HG02759 (cell line): ENCODE results near the gene CDKAL1.

Experiments used
- ATAC-seq: cut with Tn5 transposase; IDR thresholded peaks from one replicate; pipeline ENCODE4 v1.9.1; 2021; ENCODE audit warnings: mild to moderate bottlenecking, moderate library complexity; ENCODE audit not compliant: unreplicated experiment

Gene CDKAL1

DNA sequence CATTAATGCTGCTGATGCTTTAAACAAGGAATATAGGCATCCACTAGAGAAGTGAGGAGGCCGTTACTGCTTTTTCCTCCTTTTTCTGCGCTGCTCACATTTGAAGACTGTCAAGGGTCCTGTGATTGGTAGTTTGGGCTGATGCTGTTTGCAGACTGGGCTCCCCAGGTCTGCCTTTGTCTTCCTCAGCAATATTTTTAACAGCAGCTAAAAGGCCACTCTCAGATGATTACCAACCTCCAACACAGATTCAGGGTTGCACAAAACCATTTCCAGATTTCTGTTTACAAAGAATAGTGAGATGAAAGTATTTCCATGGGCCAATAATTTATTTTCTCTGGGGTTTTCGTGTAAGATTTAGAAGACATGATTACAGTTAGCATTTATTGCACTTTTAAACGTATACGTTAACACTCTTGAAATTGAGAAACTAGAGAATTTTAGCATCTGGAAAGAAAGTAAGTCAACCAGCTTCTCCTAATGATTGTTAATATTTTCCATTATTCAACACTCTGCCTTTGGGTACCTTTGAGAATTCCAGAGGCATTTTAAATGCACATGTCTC lies 584.0 kb downstream of the CDKAL1 start:
- ATAC-seq: no peak

DNA sequence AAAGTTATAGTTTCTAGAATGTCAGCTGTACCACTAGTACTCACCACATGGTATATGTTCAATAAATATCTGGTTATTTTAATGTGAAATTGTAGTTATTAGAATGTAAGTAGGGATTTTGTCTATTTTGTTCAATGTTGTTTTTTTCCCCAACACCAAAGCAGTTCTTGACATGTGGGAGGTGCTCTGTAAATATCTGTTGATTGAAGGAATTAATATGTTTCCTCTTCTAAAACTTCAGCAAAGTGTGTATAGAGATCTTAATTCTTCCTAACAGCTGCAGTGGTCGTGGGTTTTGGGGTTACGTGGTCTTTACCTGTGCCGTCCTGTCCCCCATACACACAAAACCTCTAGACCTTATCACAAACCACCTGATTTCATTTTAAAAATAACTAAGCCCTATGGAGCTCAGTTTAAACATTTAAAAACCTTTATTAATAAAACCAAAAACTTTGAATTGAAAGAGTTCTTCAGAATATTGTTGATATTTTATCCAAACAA lies 587.4 kb downstream of the CDKAL1 start:
- ATAC-seq: no peak

- ATAC-seq: no peak
Measured at GRCh38 chr6:21123507-21124436, 589.5 kb downstream of the CDKAL1 start.

DNA sequence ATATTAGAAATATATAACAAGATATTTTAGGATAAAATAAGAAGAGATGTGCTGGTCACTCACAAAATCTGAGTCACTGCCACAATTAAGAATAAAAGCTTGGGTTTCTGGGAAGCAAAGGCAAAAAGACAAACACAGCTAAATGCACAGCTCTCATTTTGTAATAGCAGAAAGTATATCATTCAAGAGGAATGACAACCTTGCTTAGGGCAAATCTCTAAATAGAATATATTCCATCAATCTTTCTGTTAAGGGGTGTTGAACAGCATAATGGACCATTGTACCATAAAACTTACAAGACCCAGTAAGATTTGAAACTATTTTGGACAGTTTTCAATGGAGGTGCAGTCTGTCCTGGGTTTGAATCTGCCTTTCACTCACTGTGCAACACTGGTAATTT lies 594.3 kb downstream of the CDKAL1 start:
- no peak for ATAC-seq

DNA sequence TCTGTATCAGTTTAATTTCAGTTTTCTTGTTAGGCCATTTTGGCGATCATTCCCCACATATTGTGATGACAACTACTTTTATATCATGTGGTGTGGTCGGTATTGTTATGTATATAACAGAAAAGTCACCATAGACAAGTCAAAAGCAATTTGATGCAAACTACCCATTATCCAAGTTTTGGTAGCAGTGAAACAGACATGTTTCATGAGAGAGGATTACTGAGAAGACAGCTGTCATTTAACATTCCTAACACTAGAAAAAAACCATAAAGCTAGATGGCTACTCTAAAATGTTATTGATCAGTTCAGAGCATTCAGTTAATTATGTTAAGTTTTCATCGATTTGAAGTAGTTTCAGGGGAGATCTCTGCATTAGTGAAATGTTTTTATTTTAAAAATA lies 597.1 kb downstream of the CDKAL1 start:
- no peak for ATAC-seq

- ATAC-seq: no peak
Measured at GRCh38 chr6:21132446-21132845, 598.2 kb downstream of the CDKAL1 start.

- no peak for ATAC-seq
Measured at GRCh38 chr6:21132856-21133838, 598.9 kb downstream of the CDKAL1 start.

GRCh38 chr6:21133901-21134300 lies 599.6 kb downstream of the CDKAL1 start:
- no peak for ATAC-seq

DNA sequence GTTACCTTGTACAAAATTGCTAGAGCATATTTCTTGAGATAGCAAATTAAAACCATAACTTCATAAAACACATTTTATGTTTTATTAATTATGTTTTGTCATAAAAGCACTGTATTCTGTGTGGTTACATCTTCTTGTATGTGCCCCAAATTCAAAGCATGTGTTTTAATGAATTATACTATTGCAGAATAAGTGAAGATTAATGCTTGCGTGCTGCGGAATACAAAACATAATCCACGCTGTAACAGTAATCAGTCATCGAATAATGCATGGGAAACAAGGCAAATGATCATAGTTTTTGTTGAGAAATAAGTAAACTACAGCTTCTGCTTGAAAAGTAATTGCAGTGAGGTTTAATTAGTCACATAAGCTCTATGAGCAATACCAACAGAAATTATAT lies 600.1 kb downstream of the CDKAL1 start:
- no peak for ATAC-seq

GRCh38 chr6:21135484-21136013 lies 601.3 kb downstream of the CDKAL1 start:
- ATAC-seq: no peak

- no peak for ATAC-seq
Measured at GRCh38 chr6:21137700-21138335, 603.6 kb downstream of the CDKAL1 start.

DNA sequence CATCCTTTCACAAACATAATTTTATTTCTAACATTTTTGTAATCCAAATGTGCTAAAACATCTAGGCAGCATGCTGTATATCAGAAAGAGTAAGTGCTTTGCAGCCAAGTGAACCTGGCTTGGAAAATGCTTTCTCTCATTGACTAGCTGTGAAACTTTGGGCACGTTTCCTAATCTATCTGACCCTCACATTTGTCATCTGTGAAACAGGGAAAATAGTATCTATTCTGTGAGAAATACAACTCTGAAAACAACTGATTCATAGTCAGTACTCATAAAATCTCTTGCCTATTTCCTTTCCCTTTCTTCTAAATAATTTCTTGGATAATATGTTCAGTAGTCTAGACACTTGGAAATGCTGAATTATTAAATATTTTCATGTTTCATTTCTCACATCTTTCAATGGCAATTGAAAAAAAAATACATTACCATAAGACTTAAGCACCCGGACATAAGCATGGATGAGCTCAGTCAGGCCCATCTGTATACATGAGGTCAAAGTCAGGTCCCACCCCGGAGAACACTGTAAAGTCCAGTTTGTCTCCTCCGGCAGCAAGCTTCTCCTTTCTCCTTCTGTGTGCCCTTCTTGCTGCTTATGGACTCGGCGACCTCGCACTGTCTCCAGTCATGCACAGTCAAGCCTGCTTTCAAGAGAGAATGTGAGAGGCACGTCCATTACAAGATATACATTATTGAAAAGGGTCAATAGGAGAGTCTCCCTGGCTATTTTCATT lies 604.2 kb downstream of the CDKAL1 start:
- no peak for ATAC-seq

GRCh38 chr6:21140966-21141365 lies 606.7 kb downstream of the CDKAL1 start:
- no peak for ATAC-seq

GRCh38 chr6:21141616-21142303 lies 607.5 kb downstream of the CDKAL1 start:
- no peak for ATAC-seq

- ATAC-seq: no peak
Measured at GRCh38 chr6:21142741-21143140, 608.5 kb downstream of the CDKAL1 start.

DNA sequence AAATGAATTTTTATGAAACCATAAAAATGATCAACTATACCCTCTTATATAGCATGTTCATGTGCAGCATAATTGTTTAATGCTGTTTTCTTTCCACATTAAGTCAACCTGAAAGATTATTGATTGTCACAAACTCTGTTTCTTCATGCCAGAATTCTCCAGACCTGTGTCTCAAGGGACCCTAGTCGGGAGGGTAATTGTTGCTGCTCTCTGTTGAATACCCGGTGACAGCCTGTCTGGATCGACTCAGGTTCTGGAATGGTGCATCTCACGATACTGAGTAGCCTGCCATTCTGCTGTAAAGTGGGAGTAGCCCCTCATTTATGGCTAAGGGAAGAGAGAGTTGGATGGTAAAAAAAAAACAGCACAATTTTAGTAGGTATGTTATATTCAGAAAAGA lies 609.4 kb downstream of the CDKAL1 start:
- no peak for ATAC-seq

DNA sequence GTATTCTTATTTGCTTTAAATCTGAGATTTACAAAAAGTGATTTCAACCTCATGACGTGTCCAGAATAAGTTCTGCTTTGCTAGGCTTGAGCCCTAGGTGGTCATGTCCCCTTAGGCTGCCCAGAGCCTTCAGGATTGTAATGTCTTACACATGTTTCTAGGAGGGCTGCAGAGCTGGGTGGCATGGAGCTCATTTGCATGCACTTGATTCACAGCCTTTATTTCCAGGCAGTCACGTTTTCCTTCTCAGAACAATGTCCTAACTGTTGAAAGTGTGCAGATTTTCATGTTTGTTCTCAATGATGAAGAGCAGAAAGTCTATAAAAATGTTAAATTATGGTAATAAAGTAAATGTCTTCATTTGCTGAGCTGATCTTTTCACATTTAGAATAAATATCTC lies 610.7 kb downstream of the CDKAL1 start:
- no peak for ATAC-seq

GRCh38 chr6:21147995-21148394 lies 613.7 kb downstream of the CDKAL1 start:
- ATAC-seq: no peak

DNA sequence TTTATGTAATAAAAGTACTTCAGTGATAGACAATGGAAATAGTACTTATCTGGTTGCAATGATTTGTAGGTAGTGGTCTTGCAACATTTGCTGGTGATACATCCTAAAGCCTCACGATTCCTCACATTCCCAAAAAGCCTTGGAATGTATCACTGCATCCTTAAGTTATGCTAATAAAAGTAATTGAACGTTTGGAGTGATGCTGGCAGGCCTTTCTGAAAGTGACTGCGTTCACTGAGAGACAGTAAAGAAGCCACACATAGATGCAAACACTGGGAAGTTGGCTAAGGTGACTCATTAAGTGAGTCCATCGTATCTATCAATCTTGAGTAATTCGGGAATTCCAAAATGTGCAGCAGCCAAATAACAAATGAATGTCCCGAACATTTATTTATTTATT lies 615.2 kb downstream of the CDKAL1 start:
- no peak for ATAC-seq
